ENCODE results near the gene CPLANE1.
"Not testable (repeated sequence)": the region's sequence is repeated elsewhere in the genome, so short reads cannot be mapped to it uniquely, and the experiment has no call there.

CPLANE1 gene

DNA sequence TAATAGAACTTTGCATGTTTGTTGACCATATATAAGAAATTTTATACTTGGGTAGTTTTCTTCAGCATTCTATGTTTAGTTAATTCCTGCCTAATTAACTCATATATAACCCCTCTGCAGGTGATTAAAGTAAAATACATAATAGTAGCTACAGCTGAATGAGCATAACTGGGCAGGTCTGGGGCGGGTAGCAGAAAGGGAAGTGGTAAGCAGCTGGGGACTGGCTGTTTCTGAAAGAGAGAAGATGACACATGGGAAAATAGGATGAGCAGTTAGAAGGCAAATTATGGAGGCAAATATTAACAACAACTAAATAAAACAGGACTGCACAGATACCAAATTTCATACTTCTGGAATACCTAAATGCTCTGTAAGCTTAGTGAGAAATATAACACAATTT lies 128.1 kb downstream of the CPLANE1 start:
- no peak for DNase-seq (ENCODE audit: low spot score)

- no peak for DNase-seq (ENCODE audit: low spot score)
Measured at GRCh38 chr5:37120270-37120669, 128.9 kb downstream of the CPLANE1 start.

DNA sequence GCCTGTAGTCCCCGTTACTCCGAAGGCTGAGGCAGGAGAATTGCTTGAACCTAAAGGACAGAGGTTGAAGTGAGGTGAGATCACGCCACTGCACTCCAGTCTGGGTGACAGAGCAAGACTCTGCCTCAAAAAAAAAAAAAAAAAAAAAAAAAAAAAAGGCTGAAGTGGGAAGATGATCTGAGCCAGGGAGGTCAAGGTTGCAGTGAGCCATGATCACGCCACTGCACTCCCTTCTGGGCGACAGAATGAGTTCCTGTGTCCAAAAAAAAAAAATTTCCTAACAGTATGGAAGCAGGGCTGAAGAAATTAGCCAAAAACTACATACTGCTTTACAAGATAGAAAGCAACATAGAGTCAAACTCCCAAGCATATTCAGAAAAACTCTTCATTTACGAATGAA lies 132.8 kb downstream of the CPLANE1 start:
- DNase-seq (ENCODE audit: low spot score): no peak

DNA sequence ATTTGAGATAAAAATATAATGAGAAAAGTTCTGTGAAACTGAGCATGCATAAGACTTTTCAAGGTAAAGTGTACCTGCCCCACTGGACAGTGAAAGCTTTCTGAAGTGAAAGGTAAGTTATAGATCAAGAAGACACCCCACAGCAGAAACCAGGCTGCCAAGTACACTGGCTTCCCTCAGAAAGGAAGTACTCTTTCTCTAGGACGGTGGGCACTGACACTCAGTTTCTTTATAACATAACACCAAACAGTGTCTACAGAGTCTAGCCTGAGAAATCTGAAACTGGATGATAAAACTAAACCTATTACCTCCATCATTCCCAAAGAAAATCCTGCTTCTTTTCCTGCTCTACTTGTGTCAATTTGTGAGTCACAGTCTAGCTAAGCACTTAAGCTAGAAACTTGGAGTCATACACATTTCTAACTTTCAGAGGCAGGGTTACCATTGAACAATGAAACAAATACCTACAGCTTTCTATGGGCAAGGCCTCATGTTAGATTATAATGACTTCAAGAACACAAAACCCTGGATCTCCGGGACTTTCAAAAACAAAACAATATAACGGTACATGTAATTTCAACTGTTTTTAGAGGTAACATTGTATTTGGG lies 136.7 kb downstream of the CPLANE1 start:
- no peak for DNase-seq (ENCODE audit: low spot score)

GRCh38 chr5:37111426-37112382 lies 137.5 kb downstream of the CPLANE1 start:
- DNase-seq (ENCODE audit: low spot score): no peak

GRCh38 chr5:37110135-37110534 lies 139.0 kb downstream of the CPLANE1 start:
- DNase-seq (ENCODE audit: low spot score): no peak

- DNase-seq (ENCODE audit: low spot score): no peak
Measured at GRCh38 chr5:37109338-37109737, 139.8 kb downstream of the CPLANE1 start.

- DNase-seq (ENCODE audit: low spot score): no peak
Measured at GRCh38 chr5:37103302-37103701, 145.9 kb downstream of the CPLANE1 start.

GRCh38 chr5:37099267-37099666 lies 149.9 kb downstream of the CPLANE1 start:
- not testable (repeated sequence) for DNase-seq (ENCODE audit: low spot score)

- DNase-seq (ENCODE audit: low spot score): not testable (repeated sequence)
Measured at GRCh38 chr5:37093795-37094194, 155.4 kb downstream of the CPLANE1 start.

DNA sequence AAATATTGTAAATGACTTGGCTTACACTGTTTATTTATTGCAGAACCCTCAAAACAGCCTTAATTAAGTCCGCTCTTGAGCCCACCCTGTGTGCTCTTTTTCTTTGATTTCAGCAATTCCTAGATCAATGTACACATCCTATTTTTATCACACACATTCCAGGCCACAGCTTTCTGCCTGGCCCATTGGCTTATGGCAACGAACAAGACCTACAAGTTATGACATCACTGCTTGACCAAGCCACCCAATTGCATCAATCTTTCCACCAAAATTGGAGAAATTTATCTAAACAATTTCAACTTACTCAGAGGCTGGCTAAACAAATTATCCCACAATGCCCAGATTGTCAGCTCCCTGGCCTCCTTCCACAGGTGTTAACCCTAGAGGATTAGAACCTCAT lies 158.4 kb downstream of the CPLANE1 start:
- no peak for DNase-seq (ENCODE audit: low spot score)

- no peak for DNase-seq (ENCODE audit: low spot score)
Measured at GRCh38 chr5:37090123-37090726, 159.0 kb downstream of the CPLANE1 start.

DNA sequence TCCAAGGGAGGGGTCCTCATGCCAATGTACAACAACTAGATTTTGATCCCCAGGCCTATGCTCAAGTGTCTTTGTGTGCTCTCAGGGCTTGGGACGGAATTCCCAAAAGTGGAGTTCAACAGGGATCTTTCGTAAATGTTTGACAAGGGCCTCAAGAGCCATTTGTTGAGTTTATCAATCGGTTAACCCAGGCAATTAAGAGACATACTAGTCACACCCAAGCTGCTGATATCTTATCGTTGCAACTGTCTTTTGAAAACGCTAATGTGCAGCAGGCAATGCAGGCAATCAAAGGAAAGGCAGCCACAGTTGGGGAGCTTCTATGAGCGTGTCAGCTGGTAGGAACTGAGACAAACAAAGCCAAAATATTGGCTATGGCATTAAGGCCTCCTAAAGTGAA lies 161.2 kb downstream of the CPLANE1 start:
- DNase-seq (ENCODE audit: low spot score): no peak

DNA sequence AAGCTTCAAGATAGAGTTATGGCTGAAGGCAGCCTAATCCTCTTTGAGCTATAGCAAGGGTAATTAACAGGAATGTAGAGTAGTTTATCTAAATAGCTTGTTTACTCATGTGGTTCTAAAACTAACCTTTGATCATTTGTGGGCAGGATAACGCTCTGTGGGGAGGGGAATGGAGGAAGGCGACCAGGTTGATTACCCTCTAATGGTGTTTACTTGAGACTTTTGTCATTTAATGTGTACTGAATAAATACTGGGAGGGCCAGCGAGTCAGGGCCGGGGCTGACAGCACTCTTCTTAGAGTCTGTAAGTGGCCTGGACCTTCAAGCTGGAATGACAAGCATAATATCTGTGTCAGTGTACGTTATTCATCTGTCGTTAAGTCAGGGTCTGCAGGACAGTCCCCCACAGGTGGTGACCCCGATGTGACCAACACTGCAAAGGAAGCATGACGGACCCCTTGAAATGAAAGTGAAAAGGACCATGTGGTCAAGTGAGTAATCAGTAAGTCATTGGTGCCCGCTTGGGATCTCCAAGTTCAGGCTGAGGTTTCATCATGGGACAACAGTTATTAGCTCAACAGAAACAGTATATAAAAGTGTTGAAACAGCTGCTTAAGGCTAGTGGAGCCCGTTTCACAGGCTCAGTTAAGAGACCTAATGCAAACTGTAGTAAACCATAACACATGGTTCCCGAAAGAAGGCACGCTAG lies 162.6 kb downstream of the CPLANE1 start:
- DNase-seq (ENCODE audit: low spot score): no peak

DNA sequence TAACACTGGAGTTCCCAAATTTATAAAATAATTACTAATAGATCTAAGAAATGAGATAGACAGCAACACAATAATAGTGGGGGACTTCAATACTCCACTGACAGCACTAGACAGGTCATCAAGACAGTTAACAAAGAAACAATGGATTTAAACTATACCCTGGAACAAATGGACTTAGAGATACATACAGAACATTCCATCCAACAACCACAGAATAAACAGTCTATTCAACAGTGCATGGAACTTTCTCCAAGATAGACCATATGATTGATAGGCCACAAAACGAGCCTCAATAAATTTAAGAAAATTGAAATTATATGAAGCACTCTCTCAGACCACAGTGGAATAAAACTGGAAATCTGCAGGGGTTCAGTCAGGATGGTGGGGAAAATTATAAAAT lies 163.2 kb downstream of the CPLANE1 start:
- not testable (repeated sequence) for DNase-seq (ENCODE audit: low spot score)

GRCh38 chr5:37082977-37083376 lies 166.2 kb downstream of the CPLANE1 start:
- DNase-seq (ENCODE audit: low spot score): not testable (repeated sequence)

GRCh38 chr5:37080697-37081096 lies 168.5 kb downstream of the CPLANE1 start:
- DNase-seq (ENCODE audit: low spot score): no peak

GRCh38 chr5:37077146-37077545 lies 172.0 kb downstream of the CPLANE1 start:
- no peak for DNase-seq (ENCODE audit: low spot score)

- DNase-seq (ENCODE audit: low spot score): no peak
Measured at GRCh38 chr5:37075399-37075950, 173.7 kb downstream of the CPLANE1 start.

GRCh38 chr5:37071901-37072581 lies 177.1 kb downstream of the CPLANE1 start:
- DNase-seq (ENCODE audit: low spot score): peak; percentile 67

DNA sequence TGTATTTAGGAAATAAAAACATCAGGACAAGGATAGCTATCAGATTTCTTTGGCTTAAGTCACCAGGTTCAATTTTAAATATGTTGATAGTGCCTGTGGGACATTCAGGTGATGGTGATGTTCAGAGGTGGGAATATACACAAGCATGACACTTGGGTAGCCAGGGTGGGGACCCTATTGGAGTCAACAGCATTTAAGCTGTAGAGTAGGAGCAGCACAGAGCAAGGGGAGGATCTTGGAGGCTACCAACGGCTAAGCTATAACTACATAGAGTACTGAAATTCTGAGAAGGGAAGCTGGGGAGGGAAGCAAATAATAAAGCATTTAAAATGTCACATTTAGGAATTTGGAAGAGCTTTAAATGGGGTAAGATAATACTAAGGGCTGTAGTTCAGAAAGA lies 177.7 kb downstream of the CPLANE1 start:
- DNase-seq (ENCODE audit: low spot score): no peak
